Measurements from ENCODE around the gene ZNF266.
A peak's percentile ranks its signal among the peaks of the same experiment; 100 is the strongest.

Gene ZNF266
- 93.3 to 149 reads per million in 2 donors for total RNA-seq

GRCh38 chr19:9435279-9436268, at the start of gene ZNF266:
Gene ZNF266 (minus strand): TSS chr19:9435573. CDS start chr19:9420089, 15,484 bp downstream.
- DNase-seq, result peak; percentile 78 to 95 (median 89)

DNA sequence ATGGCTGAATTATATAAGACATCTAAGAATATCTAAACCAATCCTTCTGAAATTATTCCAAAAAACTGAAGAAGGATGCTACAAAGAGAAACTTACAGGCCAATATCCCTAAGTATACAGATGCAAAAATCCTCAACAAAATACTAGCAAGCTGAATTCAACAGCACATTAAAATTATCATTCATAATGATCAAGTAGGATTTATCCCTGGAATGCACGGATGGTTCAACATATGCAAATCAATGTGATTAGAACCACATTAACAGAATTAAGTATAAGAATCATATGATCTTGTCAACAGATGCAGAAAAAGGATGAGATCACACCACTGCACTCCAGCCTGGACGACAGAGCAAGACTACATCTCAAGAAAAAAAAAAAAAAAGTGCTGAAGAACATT, 49.8 kb upstream of the ZNF266 start:
- DNase-seq, result no peak

DNA sequence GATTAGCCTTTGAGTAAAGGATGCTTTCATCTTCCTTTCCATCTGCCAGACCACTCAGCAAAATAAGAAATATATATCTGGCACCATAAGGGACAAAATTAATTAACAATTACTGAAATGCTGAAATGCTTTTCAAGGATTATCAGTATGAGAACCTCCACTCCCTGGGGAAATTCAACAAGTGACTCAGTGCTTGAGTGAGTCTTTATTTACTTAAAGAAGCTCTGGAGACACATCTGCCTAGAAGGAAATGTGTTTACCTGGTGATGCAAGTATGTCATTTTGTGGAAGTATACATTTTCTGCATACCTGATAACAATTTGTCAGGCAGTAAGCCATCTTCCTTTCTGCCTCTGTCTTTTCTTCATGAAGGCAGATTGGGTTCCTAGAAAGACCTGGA, 39.6 kb upstream of the ZNF266 start:
- no peak for DNase-seq

DNA sequence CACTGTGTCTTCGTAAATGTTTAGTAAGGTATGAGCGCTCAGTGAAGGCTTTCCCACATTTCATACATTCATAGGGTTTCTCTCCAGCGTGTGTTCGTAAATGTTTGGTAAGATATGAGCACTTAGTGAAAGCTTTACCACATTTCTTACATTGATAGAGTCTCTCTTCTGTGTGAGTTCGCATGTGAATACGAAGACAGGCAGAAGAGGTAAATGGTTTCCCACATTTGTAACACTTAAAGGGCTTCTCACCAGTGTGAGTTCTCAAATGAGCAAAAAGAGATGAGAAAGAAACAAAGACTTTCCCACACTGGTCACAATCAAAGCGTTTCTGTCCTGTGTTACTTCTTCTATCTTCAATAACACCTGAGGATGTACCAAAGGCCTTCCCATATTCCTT, 31.8 kb upstream of the ZNF266 start:
- DNase-seq, result no peak

DNA sequence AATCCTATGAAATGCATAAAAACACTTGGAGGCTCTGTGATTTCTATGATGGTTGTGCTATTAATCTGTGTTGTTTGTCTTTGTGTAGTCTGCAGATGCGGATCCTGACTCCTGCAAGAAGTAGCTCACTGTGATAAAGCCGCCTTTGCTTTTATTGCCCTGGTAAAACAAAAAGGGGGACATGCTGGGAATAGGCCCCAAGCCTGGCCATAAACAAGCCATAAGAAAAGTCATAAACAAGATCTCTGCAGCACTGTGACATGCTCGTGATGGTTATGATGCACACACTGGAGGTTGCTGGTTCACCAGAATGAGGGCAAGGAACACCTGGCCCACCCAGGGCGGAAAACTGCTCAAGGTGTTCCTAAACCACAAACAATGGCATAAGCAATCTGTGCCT, 26.6 kb upstream of the ZNF266 start:
- no peak for DNase-seq

GRCh38 chr19:9456018-9456689, 20.8 kb upstream of the ZNF266 start:
- no peak for DNase-seq

GRCh38 chr19:9453953-9454352, 18.6 kb upstream of the ZNF266 start:
- no peak for DNase-seq

DNA sequence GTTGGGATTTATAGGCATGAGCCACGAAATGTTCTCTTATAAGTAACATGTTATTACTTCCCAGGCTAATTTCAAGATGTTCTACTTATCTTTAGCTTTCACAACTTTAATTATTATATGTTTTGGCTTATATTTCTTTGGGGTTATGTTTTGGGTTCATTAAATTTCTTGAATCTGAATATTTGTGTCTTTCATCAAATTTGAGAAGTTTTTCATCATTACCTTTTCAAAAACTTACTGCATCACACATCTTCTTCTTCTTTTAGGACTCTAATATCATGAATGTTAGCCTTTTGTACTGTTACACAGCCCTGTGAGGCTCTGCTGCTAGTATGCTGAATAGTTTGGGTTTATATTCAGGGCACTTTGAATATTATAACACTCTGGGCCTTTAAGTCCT, 9.7 kb upstream of the ZNF266 start:
- DNase-seq, result no peak

GRCh38 chr19:9436358-9436757, 985 bp upstream of the ZNF266 start:
- DNase-seq, result no peak

DNA sequence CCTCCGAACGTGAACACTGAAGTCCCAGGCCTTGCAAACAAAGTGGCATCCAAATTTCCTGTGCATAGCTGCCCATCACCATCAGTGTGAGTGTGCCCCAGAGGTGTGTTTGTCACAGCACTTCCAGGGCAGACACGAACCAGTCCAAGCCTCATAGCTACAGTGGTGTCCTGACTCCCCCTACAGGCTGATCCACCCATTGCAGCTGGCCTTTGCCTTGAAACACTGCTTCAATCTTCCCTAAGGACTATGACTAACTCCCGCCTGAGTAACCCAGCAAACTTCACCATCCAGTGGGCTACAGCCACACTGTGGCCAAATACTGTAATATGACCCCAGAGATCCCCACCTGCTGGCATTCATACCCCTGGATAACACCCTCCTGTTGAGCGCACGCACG, 3.9 kb downstream of the ZNF266 start:
- peak in 3 of 5 experiments; percentile 15 to 39 (median 34) for DNase-seq

- no peak for DNase-seq
Observed at GRCh38 chr19:9430444-9430843, 4.9 kb downstream of the ZNF266 start.

DNA sequence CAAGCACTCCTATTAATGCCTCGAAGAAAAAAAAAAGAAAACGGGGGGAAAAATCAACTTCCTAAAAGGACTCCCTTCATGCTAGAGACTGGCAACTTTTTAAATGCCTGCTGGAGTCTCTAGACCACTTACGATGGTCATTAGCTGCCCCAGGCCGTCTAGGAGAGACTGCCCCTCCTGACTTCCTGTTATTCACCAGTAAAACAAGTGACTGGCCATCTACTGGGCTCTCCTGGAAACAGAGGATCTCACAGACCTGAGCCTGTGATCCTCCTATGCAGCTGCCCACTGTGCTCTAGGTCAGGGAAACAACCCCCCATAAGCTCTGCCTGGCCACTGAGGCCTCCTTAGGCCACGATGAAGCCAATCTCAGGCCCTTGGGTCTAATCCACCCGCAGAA, 7.4 kb downstream of the ZNF266 start:
- DNase-seq, result no peak

GRCh38 chr19:9413240-9413954, 22.0 kb downstream of the ZNF266 start:
- DNase-seq, result no peak

GRCh38 chr19:9407827-9408226, 27.5 kb downstream of the ZNF266 start:
- no peak for DNase-seq

DNA sequence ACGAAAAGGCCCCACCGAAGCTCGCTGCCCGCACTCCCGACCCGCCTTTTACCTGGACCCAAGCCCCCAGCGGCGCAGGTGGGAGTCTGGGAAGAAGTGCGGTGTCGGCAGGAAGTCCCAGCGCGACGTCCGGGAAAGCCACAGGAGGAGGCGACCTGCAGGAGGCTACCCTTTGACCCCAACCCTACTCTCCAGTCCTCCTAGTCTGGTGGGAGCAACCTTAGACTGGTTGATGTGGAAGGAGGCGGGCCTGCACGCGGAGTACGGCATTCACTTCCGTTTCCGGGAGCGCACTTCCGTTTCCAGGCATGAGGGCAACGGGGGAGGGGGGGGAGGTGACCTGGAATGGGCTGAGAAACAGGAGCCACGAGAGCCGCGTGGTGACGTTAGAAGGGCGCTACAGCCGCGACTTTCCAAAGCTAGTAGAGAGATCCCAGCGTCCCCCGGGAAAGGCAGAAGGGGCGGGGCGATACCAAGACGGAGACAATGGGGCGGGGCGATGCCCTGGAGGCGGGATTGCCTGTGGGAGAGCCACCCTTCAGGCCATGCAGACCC, 28.5 kb downstream of the ZNF266 start:
- DNase-seq, result peak in 4 of 5 experiments; percentile 1 to 56 (median 8)

GRCh38 chr19:9381361-9381785, 54.0 kb downstream of the ZNF266 start:
- DNase-seq, result no peak

DNA sequence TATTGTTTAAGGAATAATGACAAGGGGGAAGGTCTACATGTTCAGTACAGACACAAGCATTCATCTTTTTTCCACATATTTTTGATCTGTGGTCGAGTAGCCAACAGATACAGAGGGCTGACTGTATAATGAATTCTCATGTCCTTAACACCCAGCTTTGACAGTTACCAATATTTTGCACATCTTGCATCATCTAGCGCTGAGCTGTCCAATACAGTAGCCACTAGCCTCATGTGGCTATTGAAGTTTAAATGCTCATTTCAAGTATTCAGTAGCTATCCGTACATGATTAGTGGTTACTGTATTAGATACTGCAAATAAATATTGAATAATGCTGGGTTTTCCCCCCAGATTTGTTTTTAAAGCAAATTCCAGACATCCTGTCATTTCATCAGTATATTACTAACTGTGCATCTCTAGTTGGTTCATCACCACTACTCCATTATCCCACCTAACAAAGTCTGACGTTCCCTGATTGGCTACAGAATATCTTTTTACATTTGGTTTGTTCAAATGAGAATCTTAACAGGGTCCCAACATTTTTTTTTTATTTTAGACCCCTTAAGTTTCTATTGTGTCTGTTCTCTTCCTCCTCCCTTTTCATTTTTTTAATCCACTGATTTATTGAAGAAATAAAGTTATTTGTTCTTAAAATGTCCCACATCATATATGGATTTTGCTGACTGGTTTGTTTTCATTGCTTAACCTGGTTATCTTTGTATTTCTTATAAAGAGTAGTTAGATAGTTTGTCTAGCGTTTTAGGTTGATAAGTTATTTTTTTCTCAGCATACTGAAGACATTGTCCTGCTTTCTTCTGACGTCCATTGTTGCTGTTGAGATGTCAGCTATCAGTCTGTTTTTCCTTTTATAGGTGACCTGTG, 64.4 kb downstream of the ZNF266 start:
- no peak for DNase-seq

DNA sequence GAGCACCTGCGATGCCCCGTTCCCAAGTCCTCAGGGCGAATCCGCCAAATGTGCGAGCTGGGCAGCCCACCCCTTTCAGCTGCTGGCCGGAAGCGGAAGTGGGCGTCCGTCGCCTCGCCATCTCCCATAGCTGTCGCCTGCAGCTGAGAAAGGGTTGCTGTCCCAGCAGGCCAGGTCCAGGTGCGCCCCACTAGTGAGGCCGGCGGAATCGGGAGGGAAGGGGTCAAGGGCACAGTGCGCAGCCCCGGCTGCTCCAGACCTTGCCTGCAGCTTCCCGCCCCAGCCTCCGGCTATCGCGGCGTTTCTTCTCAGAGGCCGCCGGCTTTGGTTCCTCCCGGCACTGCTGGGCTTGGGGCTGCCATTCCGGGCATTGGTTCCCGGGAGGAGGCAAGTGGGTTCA, 72.5 kb downstream of the ZNF266 start, which contains the start of gene ZNF177:
Gene ZNF177, plus strand, starts transcription at position 109 of the 400 bp plus-strand sequence. CDS start 15,299 bp downstream, outside the sequence.
- DNase-seq, result no peak
